ENCODE results near the gene ACP2.
A peak's percentile ranks its signal among the peaks of the same experiment; 100 is the strongest.

Gene ACP2

GRCh38 chr11:47269829-47270305 is 21.3 kb upstream of the ACP2 start, which contains the start of gene MADD (continued):
- TF ChIP-seq ZBTB1 (tag by site-specific recombination; IDR thresholded peaks at IDR 0.05) (no peak), ZFP41 (tag by site-specific recombination; IDR thresholded peaks at IDR 0.05; ENCODE audit: borderline replicate concordance) (no peak), ZNF248 (tag by site-specific recombination; IDR thresholded peaks at IDR 0.05) (no peak), ZNF664 (tag by site-specific recombination; IDR thresholded peaks at IDR 0.05) (no peak)

- Histone ChIP-seq H3K27ac (ENCODE audit: extremely low read depth, low read depth, low read length) (peak overlapping the region; percentile 79), H3K4me1 (ENCODE audit: control insufficient read depth, insufficient read depth, low read length) (peaks cover 13% of the 10 kb centered on the region; the same call in 1 of the 2 replicates), H3K4me3 (ENCODE audit: low read depth, low read length) (peak overlapping the region; percentile 86), H3K36me3 (ENCODE audit: control insufficient read depth in 2 of 2, insufficient read depth in 1 of 2, low read length in 2 of 2) (peaks cover 0 to 6% of the 10 kb centered on the region in 2 experiments; a peak in 1 of 3 replicates), H3K9me3 (ENCODE audit: control insufficient read depth, insufficient read depth, low read depth, low read length) (no peaks in the 10 kb centered on the region)
- ChIA-PET POLR2A (interaction anchor here (1.4 to 2.2 kb wide), 2 partner anchors 20 to 21 kb away, joined by 6 to 9 read pairs; partner anchors contain the start of gene ACP2), CTCF (interaction anchor here (0.6 to 3.0 kb wide), 2 partner anchors 10 to 138 kb away, joined by 3 to 28 read pairs; partner anchors contain the start of gene NR1H3)
- peak; percentile 22; the same call in 1 of the 2 replicates for TF ChIP-seq ZNF394 (tag by site-specific recombination; IDR thresholded peaks at IDR 0.05; ENCODE audit: borderline replicate concordance)
- no peak for TF ChIP-seq ZNF624 (tag by site-specific recombination; IDR thresholded peaks at IDR 0.05)
- peak; percentile 74 for TF ChIP-seq GLIS1 (tag by site-specific recombination; IDR thresholded peaks at IDR 0.05)
- TF ChIP-seq KLF17 (tag by site-specific recombination; IDR thresholded peaks at IDR 0.05) = peak; percentile 33; the same call in 1 of the 2 replicates
- TF ChIP-seq, protein P1, sequence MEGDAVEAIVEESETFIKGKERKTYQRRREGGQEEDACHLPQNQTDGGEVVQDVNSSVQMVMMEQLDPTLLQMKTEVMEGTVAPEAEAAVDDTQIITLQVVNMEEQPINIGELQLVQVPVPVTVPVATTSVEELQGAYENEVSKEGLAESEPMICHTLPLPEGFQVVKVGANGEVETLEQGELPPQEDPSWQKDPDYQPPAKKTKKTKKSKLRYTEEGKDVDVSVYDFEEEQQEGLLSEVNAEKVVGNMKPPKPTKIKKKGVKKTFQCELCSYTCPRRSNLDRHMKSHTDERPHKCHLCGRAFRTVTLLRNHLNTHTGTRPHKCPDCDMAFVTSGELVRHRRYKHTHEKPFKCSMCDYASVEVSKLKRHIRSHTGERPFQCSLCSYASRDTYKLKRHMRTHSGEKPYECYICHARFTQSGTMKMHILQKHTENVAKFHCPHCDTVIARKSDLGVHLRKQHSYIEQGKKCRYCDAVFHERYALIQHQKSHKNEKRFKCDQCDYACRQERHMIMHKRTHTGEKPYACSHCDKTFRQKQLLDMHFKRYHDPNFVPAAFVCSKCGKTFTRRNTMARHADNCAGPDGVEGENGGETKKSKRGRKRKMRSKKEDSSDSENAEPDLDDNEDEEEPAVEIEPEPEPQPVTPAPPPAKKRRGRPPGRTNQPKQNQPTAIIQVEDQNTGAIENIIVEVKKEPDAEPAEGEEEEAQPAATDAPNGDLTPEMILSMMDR (tag by site-specific recombination; IDR thresholded peaks at IDR 0.05) = peak; percentile 37; the same call in 1 of the 2 replicates
- no peak for TF ChIP-seq HOXC10 (CRISPR knock-in tag; IDR thresholded peaks at IDR 0.05)
- TF ChIP-seq, protein P2, sequence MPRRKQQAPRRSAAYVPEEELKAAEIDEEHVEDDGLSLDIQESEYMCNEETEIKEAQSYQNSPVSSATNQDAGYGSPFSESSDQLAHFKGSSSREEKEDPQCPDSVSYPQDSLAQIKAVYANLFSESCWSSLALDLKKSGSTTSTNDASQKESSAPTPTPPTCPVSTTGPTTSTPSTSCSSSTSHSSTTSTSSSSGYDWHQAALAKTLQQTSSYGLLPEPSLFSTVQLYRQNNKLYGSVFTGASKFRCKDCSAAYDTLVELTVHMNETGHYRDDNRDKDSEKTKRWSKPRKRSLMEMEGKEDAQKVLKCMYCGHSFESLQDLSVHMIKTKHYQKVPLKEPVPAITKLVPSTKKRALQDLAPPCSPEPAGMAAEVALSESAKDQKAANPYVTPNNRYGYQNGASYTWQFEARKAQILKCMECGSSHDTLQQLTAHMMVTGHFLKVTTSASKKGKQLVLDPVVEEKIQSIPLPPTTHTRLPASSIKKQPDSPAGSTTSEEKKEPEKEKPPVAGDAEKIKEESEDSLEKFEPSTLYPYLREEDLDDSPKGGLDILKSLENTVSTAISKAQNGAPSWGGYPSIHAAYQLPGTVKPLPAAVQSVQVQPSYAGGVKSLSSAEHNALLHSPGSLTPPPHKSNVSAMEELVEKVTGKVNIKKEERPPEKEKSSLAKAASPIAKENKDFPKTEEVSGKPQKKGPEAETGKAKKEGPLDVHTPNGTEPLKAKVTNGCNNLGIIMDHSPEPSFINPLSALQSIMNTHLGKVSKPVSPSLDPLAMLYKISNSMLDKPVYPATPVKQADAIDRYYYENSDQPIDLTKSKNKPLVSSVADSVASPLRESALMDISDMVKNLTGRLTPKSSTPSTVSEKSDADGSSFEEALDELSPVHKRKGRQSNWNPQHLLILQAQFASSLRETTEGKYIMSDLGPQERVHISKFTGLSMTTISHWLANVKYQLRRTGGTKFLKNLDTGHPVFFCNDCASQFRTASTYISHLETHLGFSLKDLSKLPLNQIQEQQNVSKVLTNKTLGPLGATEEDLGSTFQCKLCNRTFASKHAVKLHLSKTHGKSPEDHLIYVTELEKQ (tag by site-specific recombination; IDR thresholded peaks at IDR 0.05; ENCODE audit: borderline replicate concordance) = peak; percentile 21; the same call in 1 of the 2 replicates
- TF ChIP-seq ZBTB11 (tag by site-specific recombination; conservative IDR thresholded peaks at IDR 0.05; ENCODE audit: low read depth) = peak; percentile 74
- no peak for TF ChIP-seq AEBP2 (tag by site-specific recombination; IDR thresholded peaks at IDR 0.05; ENCODE audit: borderline replicate concordance)
- TF ChIP-seq, protein P3, sequence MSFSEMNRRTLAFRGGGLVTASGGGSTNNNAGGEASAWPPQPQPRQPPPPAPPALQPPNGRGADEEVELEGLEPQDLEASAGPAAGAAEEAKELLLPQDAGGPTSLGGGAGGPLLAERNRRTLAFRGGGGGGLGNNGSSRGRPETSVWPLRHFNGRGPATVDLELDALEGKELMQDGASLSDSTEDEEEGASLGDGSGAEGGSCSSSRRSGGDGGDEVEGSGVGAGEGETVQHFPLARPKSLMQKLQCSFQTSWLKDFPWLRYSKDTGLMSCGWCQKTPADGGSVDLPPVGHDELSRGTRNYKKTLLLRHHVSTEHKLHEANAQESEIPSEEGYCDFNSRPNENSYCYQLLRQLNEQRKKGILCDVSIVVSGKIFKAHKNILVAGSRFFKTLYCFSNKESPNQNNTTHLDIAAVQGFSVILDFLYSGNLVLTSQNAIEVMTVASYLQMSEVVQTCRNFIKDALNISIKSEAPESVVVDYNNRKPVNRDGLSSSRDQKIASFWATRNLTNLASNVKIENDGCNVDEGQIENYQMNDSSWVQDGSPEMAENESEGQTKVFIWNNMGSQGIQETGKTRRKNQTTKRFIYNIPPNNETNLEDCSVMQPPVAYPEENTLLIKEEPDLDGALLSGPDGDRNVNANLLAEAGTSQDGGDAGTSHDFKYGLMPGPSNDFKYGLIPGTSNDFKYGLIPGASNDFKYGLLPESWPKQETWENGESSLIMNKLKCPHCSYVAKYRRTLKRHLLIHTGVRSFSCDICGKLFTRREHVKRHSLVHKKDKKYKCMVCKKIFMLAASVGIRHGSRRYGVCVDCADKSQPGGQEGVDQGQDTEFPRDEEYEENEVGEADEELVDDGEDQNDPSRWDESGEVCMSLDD (tag by site-specific recombination; IDR thresholded peaks at IDR 0.05) = peak; percentile 53
- TF ChIP-seq ZNF354C (tag by site-specific recombination; IDR thresholded peaks at IDR 0.05; ENCODE audit: borderline replicate concordance, low read depth) = no peak
- TF ChIP-seq ZNF514 (tag by site-specific recombination; IDR thresholded peaks at IDR 0.05) = no peak
- no peak for TF ChIP-seq SCRT2 (tag by site-specific recombination; IDR thresholded peaks at IDR 0.05)
- TF ChIP-seq ZNF701 (tag by site-specific recombination; IDR thresholded peaks at IDR 0.05) = no peak
- peak; percentile 38; the same call in 1 of the 2 replicates for TF ChIP-seq YY2 (tag by site-specific recombination; IDR thresholded peaks at IDR 0.05)
- 0 out of 2 replicates have a peak, but pooled peaks have one; percentile 39 for TF ChIP-seq ZBTB1 (tag by site-specific recombination; IDR thresholded peaks at IDR 0.05)
Observed at GRCh38 chr11:47269002-47269828, 20.6 kb upstream of the ACP2 start.
